ENCODE data around the gene TREML4. TPM values are rescaled to one million over a fixed set of nuclear protein-coding genes. Genes with fewer than 3 reads are reported as not detected.

TREML4 gene, protein sequence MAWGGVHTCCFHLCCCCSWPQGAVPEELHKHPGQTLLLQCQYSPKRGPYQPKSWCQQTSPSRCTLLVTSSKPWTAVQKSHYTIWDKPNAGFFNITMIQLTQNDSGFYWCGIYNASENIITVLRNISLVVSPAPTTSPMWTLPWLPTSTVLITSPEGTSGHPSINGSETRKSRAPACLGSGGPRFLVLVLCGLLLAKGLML
- not detected for total RNA-seq

DNA sequence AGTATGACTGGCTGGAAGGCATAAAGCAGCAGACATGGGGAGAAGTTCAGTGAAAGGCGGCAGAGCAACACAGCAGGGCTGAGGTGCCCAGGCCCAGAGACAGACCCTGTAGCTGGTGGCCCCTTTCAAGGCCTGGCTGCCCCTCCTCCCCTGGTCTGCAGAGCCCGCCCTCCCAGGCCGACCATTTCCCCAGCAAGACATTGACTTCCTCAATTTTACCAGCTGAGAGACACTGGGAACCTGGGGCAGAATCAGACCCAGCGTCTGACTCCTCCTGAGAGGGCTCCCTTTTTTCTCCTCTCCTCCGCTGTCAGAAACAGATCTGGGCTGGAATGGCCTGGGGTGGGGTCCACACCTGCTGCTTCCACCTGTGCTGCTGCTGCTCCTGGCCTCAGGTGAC is at the start of gene TREML4:
Gene TREML4, plus strand, starts transcription at position 254 of the 400 bp plus-strand sequence. Its CDS starts 79 bp downstream, at position 333.
- TF ChIP-seq, protein P1, sequence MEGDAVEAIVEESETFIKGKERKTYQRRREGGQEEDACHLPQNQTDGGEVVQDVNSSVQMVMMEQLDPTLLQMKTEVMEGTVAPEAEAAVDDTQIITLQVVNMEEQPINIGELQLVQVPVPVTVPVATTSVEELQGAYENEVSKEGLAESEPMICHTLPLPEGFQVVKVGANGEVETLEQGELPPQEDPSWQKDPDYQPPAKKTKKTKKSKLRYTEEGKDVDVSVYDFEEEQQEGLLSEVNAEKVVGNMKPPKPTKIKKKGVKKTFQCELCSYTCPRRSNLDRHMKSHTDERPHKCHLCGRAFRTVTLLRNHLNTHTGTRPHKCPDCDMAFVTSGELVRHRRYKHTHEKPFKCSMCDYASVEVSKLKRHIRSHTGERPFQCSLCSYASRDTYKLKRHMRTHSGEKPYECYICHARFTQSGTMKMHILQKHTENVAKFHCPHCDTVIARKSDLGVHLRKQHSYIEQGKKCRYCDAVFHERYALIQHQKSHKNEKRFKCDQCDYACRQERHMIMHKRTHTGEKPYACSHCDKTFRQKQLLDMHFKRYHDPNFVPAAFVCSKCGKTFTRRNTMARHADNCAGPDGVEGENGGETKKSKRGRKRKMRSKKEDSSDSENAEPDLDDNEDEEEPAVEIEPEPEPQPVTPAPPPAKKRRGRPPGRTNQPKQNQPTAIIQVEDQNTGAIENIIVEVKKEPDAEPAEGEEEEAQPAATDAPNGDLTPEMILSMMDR (IDR thresholded peaks at IDR 0.05) = no peak

GRCh38 chr6:41179163-41179562 is 49.0 kb upstream of the TREML4 start:
- no peak for ATAC-seq (ENCODE audit: insufficient number of reproducible peaks, low FRiP score, low read depth)
- Histone ChIP-seq H3K27me3 (replicated peaks; ENCODE audit: insufficient read depth) (no peaks in the 10 kb centered on the region), H3K9me3 (no peaks in the 10 kb centered on the region), H3K4me1 (ENCODE audit: control insufficient read depth in 1 of 2, low read depth in 2 of 2) (no peaks in the 10 kb centered on the region), H3K4me3 (no peak overlapping the region), H3K36me3 (no peaks in the 10 kb centered on the region), H3K27ac (no peak overlapping the region)
- TF ChIP-seq, protein P1 (IDR thresholded peaks at IDR 0.05) = no peak
- DNase-seq (ENCODE audit: low spot score) = no peak

More for the DNA sequence above, at the start of gene TREML4:
- H3K27ac ChIP-seq = no peak within 1 kb of the TSS
- H3K27me3 ChIP-seq (replicated peaks; ENCODE audit: insufficient read depth) = no peaks in the 10 kb centered on the region
- no peak within 1 kb of the TSS for H3K4me3 ChIP-seq
- H3K9me3 ChIP-seq = no peaks in the 10 kb centered on the region
- DNase-seq (ENCODE audit: low spot score) (no peak), ATAC-seq (ENCODE audit: insufficient number of reproducible peaks, low FRiP score, low read depth) (no peak)
- H3K4me1 ChIP-seq (ENCODE audit: control insufficient read depth in 1 of 2, low read depth in 2 of 2) = no peaks in the 10 kb centered on the region
- no peaks in the 10 kb centered on the region for H3K36me3 ChIP-seq

DNA sequence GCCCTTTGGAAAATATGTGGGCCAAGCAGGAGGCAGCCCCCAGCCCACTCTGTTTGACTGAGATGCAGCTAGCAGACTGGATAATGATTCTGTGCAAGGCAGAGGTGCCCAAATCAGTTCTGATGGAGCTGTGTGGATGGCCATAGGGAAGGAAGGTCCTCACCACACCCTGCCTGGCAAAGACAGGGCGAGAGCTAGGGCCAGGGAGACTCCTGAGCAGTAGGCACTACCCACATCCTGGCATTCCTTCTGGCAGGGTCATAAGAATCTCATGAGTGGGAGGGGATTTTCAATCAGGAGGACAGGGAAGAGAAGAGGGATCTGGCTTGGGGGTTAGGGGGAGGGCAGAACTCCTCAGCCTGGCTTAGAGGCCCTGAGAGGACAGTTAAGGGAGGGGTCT is 46.6 kb upstream of the TREML4 start:
- no peak overlapping the region for H3K27ac ChIP-seq
- H3K36me3 ChIP-seq = no peaks in the 10 kb centered on the region
- no peak overlapping the region for H3K4me3 ChIP-seq
- no peaks in the 10 kb centered on the region for H3K27me3 ChIP-seq (replicated peaks; ENCODE audit: insufficient read depth)
- no peaks in the 10 kb centered on the region for H3K4me1 ChIP-seq (ENCODE audit: control insufficient read depth in 1 of 2, low read depth in 2 of 2)
- DNase-seq (ENCODE audit: low spot score) (no peak), ATAC-seq (ENCODE audit: insufficient number of reproducible peaks, low FRiP score, low read depth) (no peak)
- no peaks in the 10 kb centered on the region for H3K9me3 ChIP-seq
- TF ChIP-seq, protein P1 (IDR thresholded peaks at IDR 0.05) = no peak

DNA sequence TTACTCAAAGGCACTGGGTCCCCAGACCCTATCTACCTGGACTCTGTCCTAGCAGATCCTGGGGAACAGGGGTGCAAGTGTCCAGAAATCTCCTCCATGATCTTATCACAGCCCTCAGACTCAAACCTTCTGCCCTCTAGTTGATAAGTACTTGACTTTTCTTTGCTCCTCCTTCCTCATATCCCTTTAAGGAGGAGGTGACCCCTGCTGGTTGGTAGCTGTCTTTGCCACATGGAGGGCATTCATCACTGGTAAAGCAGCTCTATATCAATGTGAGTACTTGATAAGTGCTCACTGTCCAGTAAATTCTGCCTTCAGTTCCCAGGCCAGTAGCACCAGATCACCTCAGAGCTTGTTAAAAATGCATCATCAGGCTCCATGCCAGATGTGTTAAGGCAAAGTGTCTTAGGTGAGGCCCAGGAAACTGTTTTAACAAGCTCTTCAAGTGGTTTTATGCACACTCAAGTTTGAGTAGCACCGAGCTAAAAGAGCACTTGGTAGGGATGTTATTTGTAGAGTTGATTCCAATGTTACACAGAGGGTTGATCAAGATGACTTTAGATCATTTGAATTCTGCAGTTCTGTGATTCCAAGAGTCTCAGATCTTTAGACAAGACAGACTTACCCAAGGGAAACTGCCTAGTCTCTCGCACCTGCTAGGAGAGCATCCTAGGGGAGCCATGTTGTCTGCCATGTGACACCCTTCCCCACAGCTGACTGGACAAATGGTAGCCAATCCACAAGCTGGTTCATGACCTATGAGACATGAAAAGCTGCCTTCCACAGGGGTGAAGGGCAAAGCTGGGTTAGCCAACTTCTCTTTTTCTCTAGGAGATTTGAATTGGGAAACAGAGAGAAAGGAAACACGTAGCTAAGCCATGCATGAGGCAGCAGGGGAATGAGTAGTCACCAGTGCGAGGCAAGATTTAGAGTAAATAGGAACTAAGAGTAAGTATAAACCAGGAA is 45.8 kb upstream of the TREML4 start:
- no peak for DNase-seq (ENCODE audit: low spot score)
- Histone ChIP-seq H3K4me3 (no peak overlapping the region), H3K27ac (no peak overlapping the region), H3K4me1 (ENCODE audit: control insufficient read depth in 1 of 2, low read depth in 2 of 2) (no peaks in the 10 kb centered on the region), H3K27me3 (replicated peaks; ENCODE audit: insufficient read depth) (no peaks in the 10 kb centered on the region), H3K36me3 (no peaks in the 10 kb centered on the region), H3K9me3 (no peaks in the 10 kb centered on the region)
- ATAC-seq (ENCODE audit: insufficient number of reproducible peaks, low FRiP score, low read depth) = no peak
- TF ChIP-seq, protein P1 (IDR thresholded peaks at IDR 0.05) = peak; percentile 14

DNA sequence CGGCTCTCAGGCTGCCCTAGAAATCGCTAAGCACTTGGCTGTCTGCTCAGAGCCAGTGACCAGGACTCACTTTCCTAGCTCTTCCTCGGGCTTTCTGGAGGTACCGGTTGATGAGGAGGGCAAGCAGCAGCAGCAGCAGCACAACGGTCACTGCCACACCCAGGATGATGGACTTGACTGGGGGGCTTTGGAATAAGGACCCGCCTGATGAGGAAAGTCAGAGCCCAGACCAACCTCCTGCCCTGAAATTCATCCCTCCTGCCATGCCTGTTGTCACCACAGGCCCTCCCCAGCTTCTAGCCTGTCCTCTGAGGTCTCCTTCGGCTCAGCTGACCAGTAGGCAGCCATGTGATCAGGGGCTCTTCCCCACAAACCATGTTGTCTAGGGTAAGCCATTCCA is 43.4 kb upstream of the TREML4 start:
- no peak for ATAC-seq (ENCODE audit: insufficient number of reproducible peaks, low FRiP score, low read depth)

More for the DNA sequence above, 43.4 kb upstream of the TREML4 start:
- Histone ChIP-seq H3K27ac (no peak overlapping the region), H3K27me3 (replicated peaks; ENCODE audit: insufficient read depth) (no peaks in the 10 kb centered on the region), H3K4me3 (no peak overlapping the region), H3K4me1 (ENCODE audit: control insufficient read depth in 1 of 2, low read depth in 2 of 2) (no peaks in the 10 kb centered on the region), H3K36me3 (no peaks in the 10 kb centered on the region), H3K9me3 (no peaks in the 10 kb centered on the region)
- DNase-seq (ENCODE audit: low spot score) = no peak
- TF ChIP-seq, protein P1 (IDR thresholded peaks at IDR 0.05) = no peak

Measured in thoracic aorta (tissue), 2 donors.